A673 (cell line): ENCODE results near the gene ACP1. TPM values are rescaled to one million over a fixed set of nuclear protein-coding genes. Genes with fewer than 3 reads are reported as not detected.

Experiments
- BruUV-seq: library from RNA; stranded (reverse); fragments of 400-500 nt; replicated peaks from 2 replicates; lab custom pipeline; 2021; lab: Mats Ljungman, UMichigan
- CTCF ChIA-PET: fragments of 300-600 bp; sonication (Branson Sonifier 250); formaldehyde crosslinking; loops from one replicate; lab custom pipeline; 2022; ENCODE audit warnings: antibody characterized with exemption; lab: Charles Lee
- POLR2A ChIA-PET: fragments of 300-600 bp; sonication (Branson Sonifier 250); formaldehyde crosslinking; loops from one replicate; lab custom pipeline; 2022; ENCODE audit warnings: antibody characterized with exemption; ENCODE audit not compliant: low non-redundant PET; lab: Charles Lee
- DNase-seq: peaks from one replicate; pipeline ENCODE4 v3.0.0-alpha.2; 2015; ENCODE audit warnings: low spot score
- H3K27ac ChIP-seq: fragments of 200-600 bp; sonication (generic); 2 replicates; pipeline ENCODE4 v1.5.1; 2016; ENCODE audit warnings: mixed run types, low read depth, mild to moderate bottlenecking, mixed read lengths, antibody characterized with exemption, low read length; ENCODE audit not compliant: poor library complexity, severe bottlenecking
- H3K27me3 ChIP-seq: fragments of 200-600 bp; sonication (generic); replicated peaks from 2 replicates; pipeline ENCODE4 v1.6.1; 2017; ENCODE audit warnings: mixed run types, low read depth, mild to moderate bottlenecking, mixed read lengths, antibody characterized with exemption, low read length; ENCODE audit not compliant: insufficient read depth, poor library complexity
- H3K36me3 ChIP-seq: fragments of 200-600 bp; sonication (generic); 2 replicates; pipeline ENCODE4 v1.6.1; 2016; ENCODE audit warnings: mixed run types, mild to moderate bottlenecking, mixed read lengths, antibody characterized with exemption, low read length; ENCODE audit not compliant: insufficient read depth, poor library complexity, severe bottlenecking
- H3K4me1 ChIP-seq: fragments of 200-600 bp; sonication (generic); 2 replicates; pipeline ENCODE4 v1.6.1; 2017; ENCODE audit warnings: mixed run types, mild to moderate bottlenecking, mixed read lengths, antibody characterized with exemption, low read length; ENCODE audit not compliant: insufficient read depth, poor library complexity, severe bottlenecking
- H3K4me3 ChIP-seq: fragments of 200-600 bp; sonication (generic); 2 replicates; pipeline ENCODE4 v1.5.1; 2016; ENCODE audit warnings: low read depth, mixed run types, mild to moderate bottlenecking, mixed read lengths, low read length; ENCODE audit not compliant: poor library complexity, severe bottlenecking
- H3K9me3 ChIP-seq: fragments of 200-600 bp; sonication (generic); 2 replicates; pipeline ENCODE4 v1.6.1; 2016; ENCODE audit warnings: mixed run types, low read depth, mild to moderate bottlenecking, mixed read lengths, antibody characterized with exemption, low read length; ENCODE audit not compliant: poor library complexity, severe bottlenecking
- EZH2 ChIP-seq: fragments of 200-600 bp; sonication (generic); IDR thresholded peaks from 2 replicates; pipeline ENCODE4 v1.6.1; 2017; ENCODE audit warnings: borderline replicate concordance, low read depth, mild to moderate bottlenecking, mixed read lengths, antibody characterized with exemption, low read length; ENCODE audit not compliant: poor library complexity, severe bottlenecking
- intact Hi-C: fragments of 100-400 bp; cut with micrococcal nuclease; formaldehyde crosslinking; loops from one replicate; pipeline ENCODE4 v1.10.0; 2022; ENCODE audit not compliant: unreplicated experiment
- total RNA-seq: library from RNA; stranded (reverse); gene quantifications from 2 replicates; pipeline ENCODE4 v1.2.3, GENCODE V29; 2021
- TF ChIP-seq, protein P1 (sequence below): fragments of 300-800, 200-600 bp; sonication (generic); conservative IDR thresholded peaks from 2 replicates; pipeline ENCODE4 v1.5.1; 2017; ENCODE audit warnings: low read depth, mild to moderate bottlenecking, antibody characterized with exemption, low read length, moderate library complexity, mixed read lengths

Gene ACP1
- total RNA-seq, 1 experiment from 2014 or later: 161 TPM

DNA sequence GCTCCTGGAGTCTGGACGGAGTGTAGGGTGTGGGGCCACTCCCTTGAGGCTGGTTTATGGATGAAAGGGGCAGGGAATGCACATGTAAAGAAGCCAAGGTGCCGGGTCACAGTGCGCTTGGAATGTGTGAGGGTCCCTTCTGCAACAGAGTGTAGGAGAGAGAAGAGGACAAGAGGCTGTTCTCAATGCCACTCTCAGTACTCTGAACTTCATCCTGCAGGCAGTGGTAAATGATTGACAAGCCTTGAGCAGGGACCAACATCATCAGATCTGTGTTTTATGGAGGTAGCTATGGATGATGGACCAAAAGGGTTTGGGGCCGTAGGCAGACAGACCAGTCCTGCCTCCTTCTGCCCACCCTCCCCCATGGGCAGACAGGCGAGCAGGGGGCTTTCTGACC lies 30.3 kb downstream of the ACP1 start:
- Histone ChIP-seq H3K36me3 (no peaks in the 10 kb centered on the region), H3K4me3 (no peak overlapping the region), H3K4me1 (no peaks in the 10 kb centered on the region), H3K27ac (no peak overlapping the region), H3K9me3 (no peaks in the 10 kb centered on the region), H3K27me3 (peaks cover 50% of the 10 kb centered on the region)
- TF ChIP-seq, protein P1, sequence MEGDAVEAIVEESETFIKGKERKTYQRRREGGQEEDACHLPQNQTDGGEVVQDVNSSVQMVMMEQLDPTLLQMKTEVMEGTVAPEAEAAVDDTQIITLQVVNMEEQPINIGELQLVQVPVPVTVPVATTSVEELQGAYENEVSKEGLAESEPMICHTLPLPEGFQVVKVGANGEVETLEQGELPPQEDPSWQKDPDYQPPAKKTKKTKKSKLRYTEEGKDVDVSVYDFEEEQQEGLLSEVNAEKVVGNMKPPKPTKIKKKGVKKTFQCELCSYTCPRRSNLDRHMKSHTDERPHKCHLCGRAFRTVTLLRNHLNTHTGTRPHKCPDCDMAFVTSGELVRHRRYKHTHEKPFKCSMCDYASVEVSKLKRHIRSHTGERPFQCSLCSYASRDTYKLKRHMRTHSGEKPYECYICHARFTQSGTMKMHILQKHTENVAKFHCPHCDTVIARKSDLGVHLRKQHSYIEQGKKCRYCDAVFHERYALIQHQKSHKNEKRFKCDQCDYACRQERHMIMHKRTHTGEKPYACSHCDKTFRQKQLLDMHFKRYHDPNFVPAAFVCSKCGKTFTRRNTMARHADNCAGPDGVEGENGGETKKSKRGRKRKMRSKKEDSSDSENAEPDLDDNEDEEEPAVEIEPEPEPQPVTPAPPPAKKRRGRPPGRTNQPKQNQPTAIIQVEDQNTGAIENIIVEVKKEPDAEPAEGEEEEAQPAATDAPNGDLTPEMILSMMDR: no peak
- TF ChIP-seq EZH2: no peak
- DNase-seq: no peak
- ChIA-PET POLR2A (no interaction called here), CTCF (no interaction called here)
- intact Hi-C loops: no loop called here
- BruUV-seq: no TSS peak

DNA sequence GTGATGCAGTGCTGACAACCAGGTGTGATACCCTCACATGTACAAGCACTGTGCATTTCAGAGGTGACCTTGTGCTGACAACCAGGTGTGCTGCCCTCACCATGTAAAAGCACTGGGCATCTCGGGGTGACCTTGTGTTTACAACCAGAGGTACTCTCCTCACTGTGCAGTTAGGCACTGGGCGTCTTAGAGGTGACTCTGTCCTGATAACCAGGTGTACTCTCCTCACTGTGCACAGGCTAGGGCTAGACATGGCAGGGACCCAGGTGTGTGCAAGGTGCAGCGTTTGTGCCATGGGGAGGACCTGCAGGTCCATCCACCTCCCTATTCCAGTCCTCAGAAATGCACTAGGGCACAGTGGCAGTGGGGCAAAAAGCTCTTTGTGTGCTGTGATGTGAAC lies 31.6 kb downstream of the ACP1 start:
- TF ChIP-seq EZH2: no peak
- TF ChIP-seq, protein P1: no peak
- Histone ChIP-seq H3K27ac (no peak overlapping the region), H3K36me3 (no peaks in the 10 kb centered on the region), H3K27me3 (peaks cover 37% of the 10 kb centered on the region), H3K4me3 (no peak overlapping the region), H3K9me3 (no peaks in the 10 kb centered on the region), H3K4me1 (no peaks in the 10 kb centered on the region)
- ChIA-PET POLR2A (no interaction called here), CTCF (no interaction called here)
- intact Hi-C loops: no loop called here
- no peak for DNase-seq
- BruUV-seq: no TSS peak

DNA sequence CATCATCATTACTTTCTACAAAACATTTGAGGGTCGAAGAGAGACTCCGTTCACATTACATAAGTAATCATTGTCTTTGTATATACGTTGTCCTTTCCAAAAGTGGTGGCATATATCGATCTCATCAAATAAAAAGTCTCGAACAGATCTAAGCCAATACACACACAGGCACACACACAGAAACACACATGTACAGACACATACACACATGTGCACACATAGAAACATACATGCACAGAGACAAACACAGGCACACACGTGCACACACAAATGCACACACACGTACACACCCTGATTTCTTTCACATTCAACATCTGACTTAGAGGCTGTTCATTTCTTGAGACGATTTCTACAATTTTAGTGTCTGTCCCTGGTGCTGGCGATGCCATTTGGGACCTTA lies 40.6 kb downstream of the ACP1 start:
- Histone ChIP-seq H3K9me3 (no peaks in the 10 kb centered on the region), H3K4me1 (no peaks in the 10 kb centered on the region), H3K27ac (no peak overlapping the region), H3K27me3 (peaks cover 8% of the 10 kb centered on the region), H3K4me3 (no peak overlapping the region), H3K36me3 (no peaks in the 10 kb centered on the region)
- BruUV-seq: no TSS peak
- ChIA-PET CTCF (no interaction called here), POLR2A (no interaction called here)
- intact Hi-C loops: no loop called here
- DNase-seq: no peak
- TF ChIP-seq, protein P1: no peak
- TF ChIP-seq EZH2: no peak
